ENCODE measurements around the gene CMTM7. TPM values are rescaled to one million over a fixed set of nuclear protein-coding genes. Genes with fewer than 3 reads are reported as not detected.
A peak's percentile ranks its signal among the peaks of the same experiment; 100 is the strongest.

Gene CMTM7
- total and polyA plus RNA-seq, 2 of the 8 experiments (the other 6 are each of a cell fraction or from before 2014, with no cell fraction given) = 33.3 to 65.8 TPM

DNA sequence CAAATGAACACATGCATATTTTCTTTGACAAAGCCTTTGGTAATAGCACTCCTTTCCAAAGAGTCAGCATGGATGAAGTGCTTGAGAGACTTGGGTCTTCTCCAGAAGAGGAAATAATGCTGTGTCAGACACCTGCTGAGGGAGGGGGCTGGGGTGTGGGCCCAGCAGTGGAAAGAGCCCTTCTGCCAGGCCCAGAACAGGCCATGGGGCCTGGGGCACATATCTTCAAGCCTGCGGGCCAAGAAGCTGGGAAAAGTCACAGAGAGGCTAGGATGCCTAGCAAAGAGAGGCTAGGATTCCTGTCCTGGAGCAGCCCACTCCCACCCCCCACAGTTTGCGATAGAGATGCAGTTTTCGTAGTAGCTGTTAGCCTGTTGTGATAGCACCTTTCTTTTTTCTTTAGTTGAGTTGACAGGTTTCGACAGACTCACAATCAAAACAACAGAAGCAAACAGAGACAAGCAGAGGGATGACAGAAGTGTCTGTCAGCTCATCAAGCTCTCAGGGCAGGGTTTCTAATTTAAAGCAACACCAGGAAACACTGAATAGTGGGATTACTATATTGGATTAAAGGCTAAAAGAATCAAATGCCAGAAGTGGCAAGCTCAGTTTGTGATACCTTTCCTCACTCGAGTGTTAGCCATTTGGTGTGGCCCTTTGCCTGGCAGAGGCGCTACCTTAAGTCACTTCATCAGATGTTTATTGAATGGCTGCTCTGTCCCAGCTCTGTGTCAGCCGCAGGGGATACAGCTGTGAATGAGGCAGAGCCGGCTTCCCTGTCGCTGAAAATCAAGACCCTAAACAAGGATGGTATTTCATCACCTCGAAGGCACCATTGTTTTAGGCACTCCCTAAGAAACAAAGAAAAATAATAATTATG, 19.0 kb downstream of the CMTM7 start:
- H3K4ac ChIP-seq (replicated peaks; ENCODE audit: insufficient read length, low read depth, low read length) = no peak overlapping the region
- no peak overlapping the region for H2BK15ac ChIP-seq (ENCODE audit: low read length)
- no peak overlapping the region for H2BK12ac ChIP-seq (ENCODE audit: low read depth, low read length)
- H3K79me1 ChIP-seq (ENCODE audit: low read depth, low read length) = no peaks in the 10 kb centered on the region; the same call in 1 of the 2 replicates
- no peak overlapping the region for H3K56ac ChIP-seq (replicated peaks; ENCODE audit: insufficient read length, low read depth, low read length)
- no peak for FAIRE-seq
- ChIA-PET CTCF (ENCODE audit: partially characterized antibody) (interaction anchor here (0.5 to 6.0 kb wide), 8 partner anchors 8 to 115 kb away, joined by 3 to 44 read pairs (median 4); no protein-coding TSS in a partner anchor), POLR2A (ENCODE audit: partially characterized antibody) (interaction anchor here (0.8 to 1.4 kb wide), 5 partner anchors 10 to 90 kb away, joined by 3 to 4 read pairs (median 3); partner anchors contain the start of gene CMTM7)
- no peak overlapping the region for H2AFZ ChIP-seq (ENCODE audit: low read length)
- no peak overlapping the region for H3K9ac ChIP-seq (replicated peaks in 1 of 4; ENCODE audit: extremely low read depth in 1 of 4, low read depth in 3 of 4, low read length in 3 of 4)
- H4K20me1 ChIP-seq (replicated peaks in 1 of 2; ENCODE audit: control insufficient read depth in 1 of 2, insufficient read depth in 2 of 2, low read length in 2 of 2) = peaks cover 0 to 1% of the 10 kb centered on the region in 2 experiments
- no peak overlapping the region for H3K4me3 ChIP-seq (ENCODE audit: extremely low read depth in 1 of 4, insufficient read depth in 2 of 4, low read depth in 3 of 4, low read length in 4 of 4)
- TF ChIP-seq GTF2F1 (IDR thresholded peaks at IDR 0.05; ENCODE audit: borderline replicate concordance, low read depth, low read length) (no peak), MAX (IDR thresholded peaks at IDR 0.05) (no peak), BCL11A (IDR thresholded peaks at IDR 0.05; ENCODE audit: low read depth in 2 of 2, low read length in 2 of 2) (no peak), SIX5 (IDR thresholded peaks at IDR 0.05; ENCODE audit: low read depth, low read length) (no peak), ATF2 (IDR thresholded peaks at IDR 0.05; ENCODE audit: low read length) (no peak), HDAC6 (IDR thresholded peaks at IDR 0.05; ENCODE audit: low read depth, low read length) (no peak), CHD1 (IDR thresholded peaks at IDR 0.05; ENCODE audit: low read depth, low read length) (no peak), CHD2 (IDR thresholded peaks at IDR 0.05; ENCODE audit: low read length) (no peak), TAF1 (IDR thresholded peaks at IDR 0.05; ENCODE audit: low read depth, low read length) (no peak), YY1 (IDR thresholded peaks at IDR 0.05; ENCODE audit: low read depth, low read length) (no peak)
- no peak for DNase-seq (ENCODE audit: low read depth in 1 of 2, low spot score in 2 of 2)
- peaks cover 0 to 17% of the 10 kb centered on the region in 2 experiments; a peak in 2 of 4 replicates for H3K79me2 ChIP-seq (ENCODE audit: control insufficient read depth in 1 of 2, insufficient read depth in 2 of 2, low read length in 2 of 2)
- H3K18ac ChIP-seq (ENCODE audit: extremely low read depth, low read length) = no peak overlapping the region
- H3K4me1 ChIP-seq (replicated peaks in 1 of 4; ENCODE audit: control insufficient read depth in 3 of 4, insufficient read depth in 4 of 4, low read length in 3 of 4) = peaks cover 5 to 37% (median 21%) of the 10 kb centered on the region in 4 experiments; a peak in 6 of 7 replicates
- H4K91ac ChIP-seq (replicated peaks; ENCODE audit: insufficient read length, low read length) = no peak overlapping the region
- no peak overlapping the region for H4K8ac ChIP-seq (ENCODE audit: extremely low read depth, insufficient read depth, low read length)
- no peak overlapping the region for H2BK20ac ChIP-seq (ENCODE audit: low read length)
- H3K14ac ChIP-seq (ENCODE audit: insufficient read length) = no peak overlapping the region
- H4K5ac ChIP-seq (ENCODE audit: insufficient read length, low read depth, low read length) = no peak overlapping the region
- H3K27ac ChIP-seq (ENCODE audit: low read depth, low read length) = no peak overlapping the region
- no peaks in the 10 kb centered on the region for H3K27me3 ChIP-seq (replicated peaks in 1 of 4; ENCODE audit: control insufficient read depth in 3 of 4, extremely low read depth in 1 of 4, insufficient read depth in 3 of 4, low read length in 3 of 4)
- no peaks in the 10 kb centered on the region for H3K9me3 ChIP-seq (ENCODE audit: insufficient read depth in 2 of 2, low read depth in 1 of 2, low read length in 1 of 2)
- no peak overlapping the region for H2BK120ac ChIP-seq (replicated peaks; ENCODE audit: low read depth, low read length)
- no peak overlapping the region for H2AK5ac ChIP-seq (ENCODE audit: low read depth, low read length)
- H3K36me3 ChIP-seq (ENCODE audit: control insufficient read depth in 2 of 4, insufficient read depth in 4 of 4, low read length in 3 of 4) = no peaks in the 10 kb centered on the region
- H2BK5ac ChIP-seq (ENCODE audit: low read depth, low read length) = no peak overlapping the region
- H3K23ac ChIP-seq (ENCODE audit: insufficient read length) = no peak overlapping the region
- no peaks in the 10 kb centered on the region; the same call in 1 of the 2 replicates for H3K23me2 ChIP-seq (ENCODE audit: low read depth, low read length)
- WGBS, 2 experiments (ENCODE audit: extremely low coverage in 1 of 2, insufficient coverage in 1 of 2, insufficient read length in 1 of 2, insufficient replicate concordance in 2 of 2, low coverage in 1 of 2, low lambda C conversion rate in 2 of 2, missing lambda C conversion rate in 1 of 2) = 63% methylated on average over 10 of the region's 10 CpGs; no CpG with 5 or more reads in 1 of the 2 experiments
- H3K4me2 ChIP-seq (ENCODE audit: insufficient read depth in 1 of 2, low read depth in 2 of 2, low read length in 2 of 2) = 0 out of 4 replicates have a peak overlapping the region, but pooled peaks of 1 of the 2 experiments have one; percentile 1
